ENCODE results near the gene SECISBP2. TPM values are rescaled to one million over a fixed set of nuclear protein-coding genes. Genes with fewer than 3 reads are reported as not detected.

SECISBP2 gene
- total RNA-seq, 1 experiment from 2014 or later = 15.7 TPM

- Histone ChIP-seq H3K36me3 (ENCODE audit: low read depth, low read length) (no peaks in the 10 kb centered on the region), H3K4me2 (ENCODE audit: low read length) (no peak overlapping the region), H3K27ac (ENCODE audit: low read length) (no peak overlapping the region), H3K9me2 (replicated peaks; ENCODE audit: low read length) (no peaks in the 10 kb centered on the region), H3K9ac (ENCODE audit: low read length) (no peak overlapping the region), H3F3A (ENCODE audit: low read length, unreplicated experiment) (no peaks in the 10 kb centered on the region), H4K20me1 (ENCODE audit: low read length) (no peaks in the 10 kb centered on the region), H3K4me3 (ENCODE audit: low read length) (no peak overlapping the region), H3K4me1 (ENCODE audit: insufficient read depth, low read length) (no peaks in the 10 kb centered on the region), H3K79me2 (ENCODE audit: low read length) (no peaks in the 10 kb centered on the region), H3K27me3 (ENCODE audit: low read length) (no peaks in the 10 kb centered on the region), H3K9me3 (ENCODE audit: low read length) (no peaks in the 10 kb centered on the region), H2AFZ (ENCODE audit: low read length) (no peak overlapping the region)
- ATAC-seq (no peak), DNase-seq (no peak)
- ChIA-PET CTCF (no interaction called here), POLR2A (ENCODE audit: unreplicated experiment) (no interaction called here)
- TF ChIP-seq EZH2 (IDR thresholded peaks at IDR 0.05; ENCODE audit: low read length, unreplicated experiment) (no peak), CTCF (conservative IDR thresholded peaks at IDR 0.05; ENCODE audit: low read depth, low read length) (no peak), EZH2phosphoT487 (IDR thresholded peaks at IDR 0.05; ENCODE audit: borderline replicate concordance, low read length) (no peak)
- intact Hi-C loops (cut with micrococcal nuclease) = no loop called here
- BruUV-seq (replicated peaks) = no TSS peak
Measured at GRCh38 chr9:89382026-89382986, 64.0 kb downstream of the SECISBP2 start.

GRCh38 chr9:89383030-89383720 lies 64.9 kb downstream of the SECISBP2 start:
- Histone ChIP-seq H3K9me3 (ENCODE audit: low read length) (no peaks in the 10 kb centered on the region), H3F3A (ENCODE audit: low read length, unreplicated experiment) (no peaks in the 10 kb centered on the region), H3K36me3 (ENCODE audit: low read depth, low read length) (no peaks in the 10 kb centered on the region), H3K9me2 (replicated peaks; ENCODE audit: low read length) (no peaks in the 10 kb centered on the region), H3K4me2 (ENCODE audit: low read length) (no peak overlapping the region), H3K79me2 (ENCODE audit: low read length) (no peaks in the 10 kb centered on the region), H3K9ac (ENCODE audit: low read length) (no peak overlapping the region), H3K4me3 (ENCODE audit: low read length) (no peak overlapping the region), H3K27me3 (ENCODE audit: low read length) (no peaks in the 10 kb centered on the region), H3K27ac (ENCODE audit: low read length) (no peak overlapping the region), H3K4me1 (ENCODE audit: insufficient read depth, low read length) (no peaks in the 10 kb centered on the region), H4K20me1 (ENCODE audit: low read length) (no peaks in the 10 kb centered on the region), H2AFZ (ENCODE audit: low read length) (no peak overlapping the region)
- intact Hi-C loops (cut with micrococcal nuclease) = no loop called here
- CTCF ChIA-PET = no interaction called here
- ATAC-seq = no peak
- no peak for TF ChIP-seq EZH2 (IDR thresholded peaks at IDR 0.05; ENCODE audit: low read length, unreplicated experiment)
- TF ChIP-seq EZH2phosphoT487 (IDR thresholded peaks at IDR 0.05; ENCODE audit: borderline replicate concordance, low read length) = no peak
- no peak for TF ChIP-seq CTCF (conservative IDR thresholded peaks at IDR 0.05; ENCODE audit: low read depth, low read length)
- DNase-seq = no peak
- no TSS peak for BruUV-seq (replicated peaks)
- POLR2A ChIA-PET (ENCODE audit: unreplicated experiment) = no interaction called here

All from PC-3 (cell line).